Fibroblast of villous mesenchyme (primary cell): ENCODE results near the gene ASTN2. TPM values are rescaled to one million over a fixed set of nuclear protein-coding genes. Genes with fewer than 3 reads are reported as not detected.
A peak's percentile ranks its signal among the peaks of the same experiment; 100 is the strongest.

Source experiments
- DNase-seq: peaks from one replicate; pipeline ENCODE4 v3.0.0-alpha.2; 2010; ENCODE audit warnings: low read depth
- H3K4me3 ChIP-seq: 2 replicates; pipeline ENCODE4 v1.5.1; 2011; ENCODE audit warnings: low read depth, mild to moderate bottlenecking, low read length
- CTCF ChIP-seq: IDR thresholded peaks from 2 replicates; pipeline ENCODE4 v1.5.1; 2012; ENCODE audit warnings: low read depth, mild to moderate bottlenecking, low read length; ENCODE audit not compliant: insufficient read depth
- total RNA-seq: library from RNA; depleted of rRNA; stranded (reverse); fragments of >200 nt; gene quantifications from 2 replicates; pipeline ENCODE4 v1.2.3, GENCODE V29; 2012

ASTN2 gene
- total RNA-seq, 1 donor, result 5.6 TPM

DNA sequence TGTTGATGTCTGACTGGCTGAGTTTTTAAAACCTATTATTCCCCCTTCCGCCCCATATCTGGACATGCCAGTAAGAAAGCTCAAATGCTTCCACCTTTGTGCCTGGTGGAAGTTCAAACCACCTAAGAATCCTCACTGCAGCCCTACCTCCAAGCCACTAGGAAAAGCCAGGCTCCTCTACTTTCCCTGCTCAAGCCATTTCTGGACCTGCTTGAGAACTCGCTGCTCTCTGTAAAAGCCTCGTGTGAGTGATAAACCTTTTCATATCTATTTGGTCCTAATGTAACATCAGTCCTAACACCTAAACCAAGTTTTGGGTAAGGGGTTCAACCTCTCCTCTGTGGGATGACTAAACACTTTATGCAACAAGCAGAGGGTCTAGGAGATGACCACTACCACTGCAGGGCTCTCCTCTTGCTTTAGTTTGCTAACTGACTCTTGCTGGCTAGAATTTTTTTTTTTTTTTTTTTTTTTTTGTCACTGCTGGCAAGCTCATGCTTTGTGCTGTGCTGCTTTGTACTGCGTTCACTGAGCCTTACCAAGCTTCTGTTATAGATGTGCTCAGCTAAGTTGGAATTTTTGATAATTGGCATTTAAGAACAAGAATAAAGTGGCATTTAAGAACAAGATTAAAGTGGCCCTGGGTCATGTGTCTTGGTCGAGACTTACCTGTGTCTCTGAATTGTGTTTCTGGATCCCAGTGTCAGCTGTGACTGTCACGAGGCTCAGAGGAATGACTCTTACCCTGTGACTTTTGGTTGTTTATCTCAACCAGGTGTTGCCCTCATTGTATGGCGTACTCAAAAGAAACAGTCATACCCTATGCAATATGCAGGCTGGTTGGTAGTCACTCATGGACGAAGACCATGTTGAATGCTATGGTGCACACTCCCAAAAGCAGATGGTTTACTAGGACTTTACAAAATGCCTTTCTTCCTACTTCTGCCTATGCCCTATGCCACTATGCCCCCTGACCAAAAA lies 708.3 kb downstream of the ASTN2 start:
- TF ChIP-seq CTCF, result no peak
- H3K4me3 ChIP-seq, result no peak overlapping the region
- no peak for DNase-seq

DNA sequence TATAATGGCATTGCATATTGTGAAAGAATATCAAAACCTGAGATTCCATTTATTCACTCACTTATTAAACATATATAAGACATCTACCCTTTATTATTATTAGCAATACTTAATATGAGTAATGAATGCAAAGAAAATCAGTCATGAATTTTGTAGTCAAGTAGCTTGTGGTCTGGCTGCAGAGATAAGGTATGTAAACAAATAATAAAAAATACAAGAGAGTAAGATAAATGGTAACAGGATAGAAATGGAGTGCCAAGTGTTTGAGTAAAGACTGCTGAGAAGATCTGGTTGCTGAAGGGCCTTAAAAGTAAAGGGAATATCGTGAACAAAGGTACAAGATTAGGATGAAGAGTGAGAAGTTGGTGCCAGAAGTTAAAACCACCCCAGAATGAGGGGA lies 709.3 kb downstream of the ASTN2 start:
- TF ChIP-seq CTCF, result no peak
- H3K4me3 ChIP-seq, result no peak overlapping the region
- peak; percentile 72 for DNase-seq

DNA sequence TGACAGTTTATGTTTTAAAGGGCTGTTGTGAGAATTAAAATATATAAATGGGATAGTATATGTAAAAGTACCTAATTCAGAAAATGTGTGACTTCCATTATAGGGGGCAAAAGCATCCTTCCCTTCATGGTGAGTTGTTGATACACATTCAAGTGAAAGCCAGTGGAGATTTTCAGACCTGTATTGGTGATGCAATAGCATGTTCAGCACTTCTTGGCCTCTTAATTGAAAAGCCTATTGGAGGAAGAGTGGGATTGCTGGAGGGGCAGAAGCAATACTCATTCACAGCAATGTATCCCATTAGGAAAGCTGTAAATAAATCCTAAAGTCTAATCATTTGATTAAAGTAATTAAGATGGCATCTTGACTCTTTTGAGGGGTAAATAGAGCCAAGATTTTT lies 710.4 kb downstream of the ASTN2 start:
- no peak for TF ChIP-seq CTCF
- DNase-seq, result no peak
- no peak overlapping the region for H3K4me3 ChIP-seq

- H3K4me3 ChIP-seq, result no peak overlapping the region
- no peak for DNase-seq
- no peak for TF ChIP-seq CTCF
Observed at GRCh38 chr9:116703634-116704033, 711.2 kb downstream of the ASTN2 start.

DNA sequence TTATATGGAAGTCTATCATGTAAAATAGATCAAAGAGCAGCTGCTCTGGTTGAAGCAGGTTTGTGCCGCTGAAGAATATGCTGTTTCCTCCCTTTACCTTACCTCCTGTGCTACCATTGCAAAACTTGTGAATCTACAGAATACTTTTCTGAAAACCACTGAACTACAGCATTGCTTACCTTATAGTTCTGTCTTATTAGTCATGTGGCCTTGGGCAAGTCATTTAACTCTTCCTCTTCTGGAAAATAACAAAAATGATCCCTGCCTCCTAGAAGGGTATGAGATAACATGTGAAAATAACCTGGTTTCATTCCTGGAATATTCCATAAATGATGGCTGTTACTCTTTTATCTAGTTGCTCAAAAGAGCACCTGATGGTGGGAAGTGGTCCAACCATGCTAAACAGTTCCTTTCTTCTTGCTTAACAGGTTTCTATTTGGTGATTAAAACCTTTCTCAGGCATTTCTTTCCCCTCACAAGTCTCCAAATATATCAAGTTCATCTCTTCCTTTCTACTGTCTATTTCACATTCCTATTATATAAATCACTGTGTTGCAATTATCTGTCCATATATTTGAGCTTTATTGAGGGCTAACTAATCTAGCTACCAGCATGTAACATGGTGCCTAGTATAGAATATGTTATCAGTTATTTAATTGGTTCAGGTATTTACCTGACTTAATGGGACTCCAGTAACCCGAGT lies 712.8 kb downstream of the ASTN2 start:
- no peak for TF ChIP-seq CTCF
- no peak for DNase-seq
- H3K4me3 ChIP-seq, result no peak overlapping the region

DNA sequence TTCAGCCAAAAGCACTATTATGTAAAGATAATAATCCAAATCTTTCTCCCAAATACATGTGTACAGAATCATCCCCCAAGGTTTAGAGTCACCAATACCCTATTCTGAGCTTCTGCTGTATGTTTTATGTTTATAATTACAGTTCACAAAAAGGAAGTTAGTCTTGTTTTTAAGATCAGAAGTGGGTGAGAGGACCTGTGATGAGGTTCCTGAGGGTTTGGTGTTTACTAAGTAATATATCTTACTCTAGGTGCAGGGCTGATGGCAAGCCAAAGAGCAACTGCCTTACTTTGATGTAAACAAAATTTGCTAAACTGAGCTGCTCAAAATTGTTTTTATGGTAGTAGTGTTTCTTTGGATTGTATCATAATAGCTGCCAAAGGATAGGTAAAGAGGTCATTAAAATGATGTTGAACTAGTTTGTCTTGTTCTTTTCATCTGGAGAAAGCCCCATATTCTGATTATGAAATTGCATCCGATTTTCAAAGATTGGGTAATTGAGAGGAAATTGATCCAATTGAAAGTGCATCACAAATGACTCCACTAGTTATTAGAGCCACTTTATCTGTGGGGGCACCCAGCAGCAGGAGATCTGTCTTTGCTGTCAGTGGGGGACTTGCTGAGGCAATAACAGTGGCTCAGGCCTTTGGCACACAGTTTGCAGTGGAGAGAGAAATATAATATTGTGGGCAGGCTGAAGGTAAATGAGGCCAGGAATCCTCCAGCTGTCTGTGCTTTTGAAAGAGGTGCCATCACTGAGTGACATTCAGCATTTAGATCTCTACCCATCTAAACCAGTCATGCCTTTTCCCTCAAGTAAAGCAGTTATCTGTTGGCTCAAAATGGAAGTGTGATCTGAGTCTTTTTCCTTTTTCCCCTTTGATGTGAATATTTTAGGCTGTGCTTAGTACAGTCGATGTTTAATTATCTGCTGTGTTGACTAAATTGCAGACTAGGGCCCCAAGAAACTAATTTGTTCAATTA lies 713.7 kb downstream of the ASTN2 start:
- DNase-seq, result no peak
- TF ChIP-seq CTCF, result no peak
- H3K4me3 ChIP-seq, result no peak overlapping the region
